Stimulated activated CD4-positive, alpha-beta T cell treated with anti-CD3 and anti-CD28 coated beads, Interleukin-4, amount 100 ng/mL, for 4 hours (primary cell): Measurements from ENCODE around the gene SPON1.
"Not testable (repeated sequence)": the region's sequence is repeated elsewhere in the genome, so short reads cannot be mapped to it uniquely, and the experiment has no call there.

ENCODE experiments used
- DNase-seq, 2 experiments: peaks; one replicate each; pipeline ENCODE4 v3.0.0-alpha.2; 2020

The SPON1 gene

GRCh38 chr11:14042686-14043465, 80.4 kb downstream of the SPON1 start:
- DNase-seq: no peak

- DNase-seq: no peak
Measured at GRCh38 chr11:14044916-14045315, 82.4 kb downstream of the SPON1 start.

GRCh38 chr11:14045417-14045816, 82.9 kb downstream of the SPON1 start:
- DNase-seq: no peak

- DNase-seq: no peak
Measured at GRCh38 chr11:14052198-14052597, 89.7 kb downstream of the SPON1 start.

GRCh38 chr11:14054116-14055107, 91.9 kb downstream of the SPON1 start:
- no peak for DNase-seq

- DNase-seq: no peak
Measured at GRCh38 chr11:14055936-14056335, 93.4 kb downstream of the SPON1 start.

GRCh38 chr11:14058061-14058460, 95.5 kb downstream of the SPON1 start:
- DNase-seq: no peak

GRCh38 chr11:14059491-14059890, 97.0 kb downstream of the SPON1 start:
- DNase-seq: no peak

GRCh38 chr11:14061721-14062120, 99.2 kb downstream of the SPON1 start:
- no peak for DNase-seq

GRCh38 chr11:14065141-14065540, 102.6 kb downstream of the SPON1 start:
- DNase-seq: peak; percentile 10 to 30

- DNase-seq: no peak
Measured at GRCh38 chr11:14065681-14066080, 103.2 kb downstream of the SPON1 start.

- DNase-seq: no peak
Measured at GRCh38 chr11:14067686-14068085, 105.2 kb downstream of the SPON1 start.

- no peak for DNase-seq
Measured at GRCh38 chr11:14070896-14071295, 108.4 kb downstream of the SPON1 start.

GRCh38 chr11:14073849-14074476, 111.4 kb downstream of the SPON1 start:
- DNase-seq: no peak

GRCh38 chr11:14075118-14076078, 112.9 kb downstream of the SPON1 start:
- DNase-seq: peak; percentile 24 to 59

- no peak for DNase-seq
Measured at GRCh38 chr11:14079011-14079410, 116.5 kb downstream of the SPON1 start.

GRCh38 chr11:14079797-14080196, 117.3 kb downstream of the SPON1 start:
- no peak for DNase-seq

- no peak for DNase-seq
Measured at GRCh38 chr11:14081581-14082231, 119.2 kb downstream of the SPON1 start.

GRCh38 chr11:14082338-14082737, 119.8 kb downstream of the SPON1 start:
- DNase-seq: no peak

- not testable (repeated sequence) for DNase-seq
Measured at GRCh38 chr11:14088861-14089260, 126.3 kb downstream of the SPON1 start.

- DNase-seq: no peak
Measured at GRCh38 chr11:14089690-14090462, 127.4 kb downstream of the SPON1 start.
